Measurements from ENCODE around the gene SLC9A3.

The SLC9A3 gene

GRCh38 chr5:434443-435146, 89.7 kb downstream of the SLC9A3 start:
- no peak for DNase-seq (ENCODE audit: low spot score)
- in situ Hi-C loops (cut with MboI; ENCODE audit: low sequenced_read_pairs, unreplicated experiment), result loop anchor here (10.0 kb wide), 1 partner anchor 120 kb away; no protein-coding TSS in a partner anchor
- no peak for TF ChIP-seq CTCF (IDR thresholded peaks at IDR 0.05; ENCODE audit: borderline replicate concordance, control extremely low read depth, extremely low read depth, insufficient read depth, missing control alignments)

- no peak for DNase-seq (ENCODE audit: low spot score)
- in situ Hi-C loops (cut with MboI; ENCODE audit: low sequenced_read_pairs, unreplicated experiment), result loop anchor here (10.0 kb wide), 1 partner anchor 119 kb away; no protein-coding TSS in a partner anchor
- no peak for TF ChIP-seq CTCF (IDR thresholded peaks at IDR 0.05; ENCODE audit: borderline replicate concordance, control extremely low read depth, extremely low read depth, insufficient read depth, missing control alignments)
Observed at GRCh38 chr5:433836-434235, 90.4 kb downstream of the SLC9A3 start.

- TF ChIP-seq CTCF (IDR thresholded peaks at IDR 0.05; ENCODE audit: borderline replicate concordance, control extremely low read depth, extremely low read depth, insufficient read depth, missing control alignments), result no peak
- in situ Hi-C loops (cut with MboI; ENCODE audit: low sequenced_read_pairs, unreplicated experiment), result loop anchor here (10.0 kb wide), 1 partner anchor 118 kb away; no protein-coding TSS in a partner anchor
- no peak for DNase-seq (ENCODE audit: low spot score)
Observed at GRCh38 chr5:432928-433791, 91.1 kb downstream of the SLC9A3 start.

- in situ Hi-C loops (cut with MboI; ENCODE audit: low sequenced_read_pairs, unreplicated experiment), result loop anchor here (10.0 kb wide), 1 partner anchor 118 kb away; no protein-coding TSS in a partner anchor
- DNase-seq (ENCODE audit: low spot score), result no peak
- no peak for TF ChIP-seq CTCF (IDR thresholded peaks at IDR 0.05; ENCODE audit: borderline replicate concordance, control extremely low read depth, extremely low read depth, insufficient read depth, missing control alignments)
Observed at GRCh38 chr5:432201-432927, 91.9 kb downstream of the SLC9A3 start.

GRCh38 chr5:431711-432050, 92.6 kb downstream of the SLC9A3 start:
- in situ Hi-C loops (cut with MboI; ENCODE audit: low sequenced_read_pairs, unreplicated experiment), result loop anchor here (10.0 kb wide), 1 partner anchor 117 kb away; no protein-coding TSS in a partner anchor
- no peak for TF ChIP-seq CTCF (IDR thresholded peaks at IDR 0.05; ENCODE audit: borderline replicate concordance, control extremely low read depth, extremely low read depth, insufficient read depth, missing control alignments)
- DNase-seq (ENCODE audit: low spot score), result no peak

Data from GM13976 (cell line).